K562 (cell line): ENCODE data around the gene GLT6D1. TPM values are rescaled to one million over a fixed set of nuclear protein-coding genes. Genes with fewer than 3 reads are reported as not detected.

Source experiments
- CHD1 ChIP-seq: fragments of 200-600 bp; sonication (generic); IDR thresholded peaks from one replicate; pipeline ENCODE4 v1.6.1; 2012; ENCODE audit warnings: mild to moderate bottlenecking, moderate library complexity, low read length, inconsistent platforms
- E2F5 ChIP-seq: sonication (generic); formaldehyde crosslinking; IDR thresholded peaks from 2 replicates; pipeline ENCODE4 v1.8.0; 2022; ENCODE audit warnings: mild to moderate bottlenecking, missing genetic modification reagents
- IRF2 ChIP-seq: sonication (generic); formaldehyde crosslinking; IDR thresholded peaks from 2 replicates; pipeline ENCODE4 v1.8.1; 2022; ENCODE audit warnings: mild to moderate bottlenecking, missing genetic modification reagents
- MITF ChIP-seq: IDR thresholded peaks from 2 replicates; pipeline ENCODE4 v1.6.1; 2014; ENCODE audit warnings: antibody characterized with exemption
- PHB ChIP-seq: fragments of 250-450 bp; sonication (Bioruptor Pico); IDR thresholded peaks from 2 replicates; pipeline ENCODE4 v1.5.0; 2021
- ZNF609 ChIP-seq: sonication (generic); formaldehyde crosslinking; IDR thresholded peaks from 2 replicates; pipeline ENCODE4 v1.8.1; 2023; ENCODE audit warnings: missing genetic modification reagents, mild to moderate bottlenecking, borderline replicate concordance
- polyA plus RNA-seq, 8 experiments: library from polyadenylated mRNA; depleted of rRNA in 4 of 8; stranded (reverse) in 5 of 8; unstranded in 3 of 8; fragments of >200 nt; fragmentation: Nextera tagmentation in 2 of 8; fragmentation: Illumina TruSeq in 1 of 8; extraction: Ambion mirVana in 2 of 8; extraction: Trizol in 1 of 8; gene quantifications; 2 replicates each; pipeline versions ENCODE4 v1.2.1 to v1.2.3, GENCODE V29; 2011 to 2014; ENCODE audit warnings: inconsistent platforms in 1 of 8, missing spikeins in 1 of 8
- total RNA-seq, 7 experiments: library from RNA; depleted of rRNA in 6 of 7; stranded (reverse); fragments of >200 nt in 6 of 7; fragmentation: Illumina TruSeq in 2 of 7; extraction: Trizol in 2 of 7; gene quantifications; 2 replicates each; pipeline versions ENCODE4 v1.2.1 to v1.2.3, GENCODE V29; 2011 to 2021; ENCODE audit warnings: low replicate concordance in 1 of 7

GLT6D1 gene
- total and polyA plus RNA-seq, 9 of the 15 experiments (the other 6 are each of a cell fraction or from before 2014, with no cell fraction given), result not detected

- TF ChIP-seq ZNF609 (CRISPR knock-in tag), result no peak
- TF ChIP-seq E2F5 (CRISPR knock-in tag), result no peak
- no peak for TF ChIP-seq IRF2 (CRISPR knock-in tag)
- no peak for TF ChIP-seq MITF
- TF ChIP-seq PHB, result no peak
- TF ChIP-seq CHD1, result no peak
- TF ChIP-seq, all 486 proteins: peak for 0
Observed at GRCh38 chr9:135664266-135664665, 24.9 kb upstream of the GLT6D1 start (continued).
